HG03025 (cell line): ENCODE results near the gene ARHGEF39.

Experiments
- ATAC-seq: cut with Tn5 transposase; IDR thresholded peaks from one replicate; pipeline ENCODE4 v1.9.1; 2021; ENCODE audit warnings: mild to moderate bottlenecking, moderate library complexity; ENCODE audit not compliant: unreplicated experiment, low FRiP score

The ARHGEF39 gene

DNA sequence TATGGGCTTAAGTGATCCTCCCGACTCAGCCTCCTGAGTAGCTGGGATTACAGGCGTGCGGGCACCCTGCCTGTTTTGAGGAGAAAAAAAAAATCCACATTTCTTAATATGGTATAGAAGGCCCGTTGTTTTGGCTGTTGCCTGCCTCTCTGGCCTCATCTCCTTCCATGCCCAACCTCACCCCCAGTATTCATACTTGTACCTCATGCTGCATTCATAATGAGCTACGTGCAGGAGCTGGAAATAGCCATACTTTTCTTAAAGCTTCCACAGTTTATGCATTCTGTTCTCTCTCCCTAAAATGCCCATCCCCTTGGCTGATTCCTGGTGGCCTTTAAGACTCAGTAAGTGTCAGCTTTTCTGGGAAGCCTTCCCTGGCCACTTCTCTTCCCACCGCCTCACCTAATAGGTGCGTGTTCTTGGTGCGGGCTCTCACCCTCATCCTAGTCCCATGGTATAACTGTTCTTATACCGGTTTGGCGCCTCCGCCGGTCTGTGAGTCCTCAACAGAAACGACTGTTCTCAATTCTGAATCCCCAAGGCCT, 26.8 kb upstream of the ARHGEF39 start:
- ATAC-seq: no peak

DNA sequence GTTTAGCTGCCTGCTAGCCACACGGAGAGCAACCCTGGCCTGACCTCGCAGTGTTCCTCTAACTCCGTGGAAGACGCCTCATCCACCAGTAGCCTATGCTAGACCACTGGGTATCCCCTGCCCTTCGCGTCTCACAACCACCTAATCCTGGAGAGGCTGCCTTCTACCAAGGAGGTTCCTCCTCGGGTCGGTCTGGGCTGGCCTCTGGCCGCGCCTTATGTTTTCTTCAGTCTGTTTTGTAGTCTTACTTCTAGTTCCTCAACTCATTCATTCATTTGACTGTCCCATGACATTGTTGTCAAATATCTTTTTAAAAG, 26.3 kb upstream of the ARHGEF39 start:
- ATAC-seq: no peak

DNA sequence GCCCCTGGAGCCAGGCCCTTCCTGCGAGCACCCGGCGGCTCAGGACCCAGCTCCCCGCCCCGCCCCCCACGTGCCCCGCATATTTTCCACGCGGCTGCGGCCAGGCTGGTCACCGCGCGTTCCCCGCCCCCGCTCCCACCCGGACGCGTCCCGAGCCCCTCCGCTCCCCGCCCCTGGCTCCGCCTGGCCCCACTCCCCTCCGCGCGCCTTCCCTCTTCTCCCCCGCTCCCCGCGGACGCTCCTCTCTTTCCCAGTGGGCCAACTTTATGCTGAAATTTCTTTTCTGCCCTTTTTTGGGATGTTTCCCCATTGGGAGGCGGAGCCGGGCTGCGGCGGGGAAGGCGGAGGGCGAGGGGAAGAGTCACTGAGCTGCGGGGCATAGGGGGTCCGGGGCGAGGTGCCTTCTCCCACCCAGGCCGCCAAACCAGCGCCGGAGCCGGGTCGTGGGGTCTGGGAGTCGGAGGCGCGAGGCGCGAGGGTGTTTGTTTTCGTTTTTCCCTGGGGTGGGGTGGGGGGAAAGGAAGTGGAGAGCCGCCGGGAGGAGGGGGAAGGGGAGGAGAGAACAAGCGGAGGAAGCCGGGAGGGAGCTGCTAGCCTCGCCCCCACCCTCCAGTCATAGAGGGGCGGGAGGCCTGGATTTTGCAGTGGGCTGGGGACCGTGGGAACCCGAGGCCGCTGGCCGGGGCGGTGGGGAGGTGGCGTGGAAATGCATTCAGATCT, 25.8 kb upstream of the ARHGEF39 start:
- ATAC-seq: no peak

DNA sequence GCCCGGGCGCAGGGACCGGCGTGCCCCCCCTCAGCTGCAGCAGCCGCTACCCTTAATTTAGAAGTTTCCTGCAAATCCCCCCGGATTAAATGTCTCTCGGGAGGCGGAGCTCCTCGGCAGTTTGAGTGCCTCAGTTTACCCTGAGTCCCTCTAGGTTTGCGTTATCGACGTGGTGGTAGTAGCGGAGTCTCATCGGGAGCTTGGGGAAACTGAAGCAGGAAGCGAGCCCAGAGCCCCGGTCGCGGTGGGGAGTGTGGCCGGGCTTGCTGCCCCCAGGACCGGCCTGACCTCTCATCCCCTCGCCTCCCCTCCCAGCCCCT, 25.3 kb upstream of the ARHGEF39 start:
- ATAC-seq: no peak

DNA sequence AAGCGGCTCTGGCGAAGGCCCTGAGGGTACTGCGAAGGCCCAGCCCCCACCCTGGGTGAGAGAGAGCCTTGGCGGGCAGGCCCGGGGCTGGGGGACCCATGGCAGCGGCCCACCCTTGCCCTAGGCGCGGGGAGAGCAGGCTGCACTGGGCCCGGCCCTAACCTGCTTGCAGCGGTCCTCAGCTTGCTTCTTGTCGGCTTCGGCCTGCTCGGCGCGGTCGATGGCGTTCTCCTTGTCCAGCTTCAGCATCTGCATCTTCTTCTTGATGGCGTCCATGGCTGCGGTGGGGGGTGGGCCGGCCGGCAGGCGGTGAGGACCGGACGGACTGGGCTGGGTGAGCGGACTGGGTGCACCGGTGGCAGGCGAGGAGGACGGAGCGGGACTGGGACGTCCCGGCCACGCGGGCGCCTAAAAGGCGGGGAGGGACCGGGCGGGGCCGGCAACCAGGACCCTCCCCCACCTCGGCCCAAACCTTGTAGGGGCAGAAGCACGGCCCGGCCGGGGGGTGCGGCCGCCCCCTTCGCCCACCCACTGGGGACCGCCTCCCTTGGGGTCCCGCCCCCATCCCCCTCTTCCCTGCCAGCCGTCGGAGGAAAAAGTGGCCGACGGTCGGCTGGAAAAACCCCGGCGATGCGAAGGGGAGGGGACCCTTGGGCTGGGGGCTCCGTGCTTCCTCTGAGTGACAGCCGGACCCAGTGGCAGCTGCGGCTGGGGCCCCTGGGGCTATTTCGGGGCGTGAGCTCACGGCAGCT, 24.7 kb upstream of the ARHGEF39 start, which contains the start of gene TPM2:
TPM2 (minus strand) TSS at position 384 of the 752 bp plus-strand sequence; CDS start at position 276, 108 bp downstream.
- no peak for ATAC-seq

DNA sequence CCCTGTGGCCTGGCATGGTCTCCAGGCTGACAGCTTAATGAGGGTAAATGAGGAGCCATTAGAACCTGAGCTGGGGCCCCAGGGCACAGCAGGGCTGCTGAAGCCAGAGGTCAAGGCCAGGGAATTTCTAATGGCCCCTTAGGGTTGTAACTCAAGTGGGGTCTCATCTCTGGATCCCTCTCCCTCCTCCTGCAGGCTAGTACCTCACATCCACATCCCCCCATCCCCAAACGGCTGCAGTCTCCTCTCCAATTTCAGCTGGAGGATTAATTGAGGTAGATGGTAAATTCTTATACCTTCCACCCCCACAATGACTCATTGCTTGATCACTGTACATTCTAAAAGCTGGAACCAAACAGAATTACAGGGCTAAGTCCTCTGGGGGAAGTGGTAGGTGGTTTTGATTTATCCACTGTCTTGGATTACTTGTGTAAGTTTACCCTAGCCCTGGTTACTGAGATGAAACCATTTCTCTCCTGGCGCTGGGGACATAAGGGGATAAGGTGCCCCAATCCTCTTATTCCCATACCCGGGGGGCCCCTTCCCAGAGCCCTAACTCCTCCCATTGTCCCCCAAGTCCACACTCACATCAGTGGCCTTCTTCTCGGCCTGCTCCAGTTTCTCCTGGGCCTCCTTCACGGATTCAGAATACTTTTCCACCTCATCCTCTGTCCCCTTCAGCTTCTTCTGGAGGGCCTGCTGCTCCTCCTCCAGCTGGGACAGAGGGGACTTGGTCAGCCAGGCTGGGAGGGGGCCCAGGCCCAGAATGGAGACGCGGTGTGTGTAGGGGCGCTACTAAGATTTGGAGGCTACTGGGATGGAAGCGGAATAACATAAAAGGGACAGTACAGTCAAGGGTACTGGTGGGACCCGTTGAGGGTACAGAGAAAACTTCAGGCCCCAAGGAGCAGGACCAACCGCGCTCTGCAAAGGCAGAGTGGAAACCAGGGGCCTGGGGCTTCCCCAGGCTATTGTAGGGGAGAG, 23.9 kb upstream of the ARHGEF39 start:
- ATAC-seq: no peak

DNA sequence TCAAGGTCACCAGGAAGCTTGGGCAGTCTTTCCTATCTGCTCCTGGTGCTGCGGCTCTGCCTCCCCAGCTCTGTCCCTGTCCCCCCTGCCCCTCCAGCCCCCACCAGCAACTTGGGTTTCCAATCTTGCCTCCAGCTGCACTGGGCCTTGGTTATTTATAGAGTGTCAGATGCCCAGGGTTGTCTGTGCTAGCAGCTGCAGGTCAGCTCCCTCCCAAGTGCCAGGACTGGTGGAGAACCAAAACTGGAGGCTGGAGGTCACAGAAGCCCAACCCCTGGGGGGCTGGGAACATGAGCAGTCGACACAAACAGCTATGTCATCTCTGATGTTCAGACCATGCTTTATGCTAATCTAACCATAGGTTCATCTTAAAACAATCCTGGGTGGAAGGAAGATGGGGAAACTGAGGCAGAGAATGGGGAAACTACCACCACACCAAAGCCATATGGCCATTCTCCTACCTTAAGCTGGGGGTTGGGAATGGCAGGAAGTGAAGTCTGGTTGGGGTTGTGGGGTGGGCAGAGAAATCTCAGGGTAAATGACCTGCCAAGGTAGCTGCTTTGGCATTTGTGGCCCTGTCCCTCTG, 23.1 kb upstream of the ARHGEF39 start:
- no peak for ATAC-seq

DNA sequence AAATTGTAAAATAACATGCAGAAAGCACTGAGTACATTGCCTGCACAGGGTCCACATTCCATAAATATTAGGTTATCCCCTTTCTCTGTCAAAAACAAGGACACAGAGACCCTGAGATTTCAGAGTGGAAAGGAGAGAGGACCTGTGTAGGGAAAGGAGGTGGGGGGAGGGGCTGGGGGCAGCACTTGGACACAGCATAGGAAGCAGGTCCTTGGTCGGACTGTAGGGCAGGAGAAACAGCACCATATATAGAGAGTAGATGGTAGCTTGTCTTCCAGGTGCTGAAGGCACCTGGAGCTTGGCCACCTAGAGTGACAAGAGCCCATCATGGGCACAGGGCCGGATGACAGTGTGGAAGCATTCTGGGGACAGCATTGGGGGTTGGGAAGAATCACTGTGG, 22.3 kb upstream of the ARHGEF39 start:
- no peak for ATAC-seq

DNA sequence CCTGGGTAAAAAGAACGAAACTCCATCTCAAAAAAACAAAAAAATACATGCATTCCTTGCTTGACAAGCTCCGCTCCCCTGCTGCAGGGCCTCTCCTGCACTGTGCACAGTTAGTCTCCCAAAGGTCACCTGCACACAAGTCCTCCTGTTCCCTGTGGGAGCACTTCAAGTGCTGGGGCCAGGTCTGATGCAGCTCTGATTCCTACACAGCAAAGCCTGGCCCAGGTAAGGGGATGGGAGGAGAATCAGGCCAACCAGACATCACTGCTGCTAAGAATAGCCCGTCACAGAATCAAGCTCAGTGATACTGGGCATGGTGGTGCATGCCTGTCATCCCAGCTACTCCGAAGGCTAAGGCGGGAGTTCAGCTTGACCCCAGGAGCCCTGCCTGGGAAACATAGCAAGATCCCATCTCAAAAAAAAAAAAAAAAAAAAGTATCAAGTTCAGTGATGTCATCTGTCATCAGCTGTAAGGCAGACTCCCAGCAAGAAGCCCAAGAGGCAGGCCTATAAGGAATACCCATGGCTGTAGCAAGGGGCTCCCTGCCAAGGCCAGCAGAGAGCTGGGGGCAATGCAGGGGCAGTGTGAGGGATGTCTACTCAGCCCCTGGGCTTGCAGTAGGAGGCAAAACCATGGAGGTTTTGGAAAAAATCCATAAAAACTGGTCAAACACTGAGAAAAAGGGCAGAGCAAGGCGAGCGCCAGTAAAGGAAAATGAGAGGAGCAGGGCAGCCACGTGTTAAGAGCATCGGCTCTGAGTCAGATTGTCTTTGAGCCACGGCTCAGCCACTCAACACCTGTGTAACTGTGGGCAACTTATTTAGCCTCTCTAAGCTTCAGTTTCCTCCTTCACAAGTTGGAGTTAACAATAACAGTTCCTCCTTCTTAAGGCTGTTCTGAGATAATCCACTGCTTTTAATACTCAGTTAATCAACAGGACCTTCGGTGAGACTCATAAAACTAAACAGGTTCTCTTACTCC, 21.5 kb upstream of the ARHGEF39 start:
- ATAC-seq: no peak

DNA sequence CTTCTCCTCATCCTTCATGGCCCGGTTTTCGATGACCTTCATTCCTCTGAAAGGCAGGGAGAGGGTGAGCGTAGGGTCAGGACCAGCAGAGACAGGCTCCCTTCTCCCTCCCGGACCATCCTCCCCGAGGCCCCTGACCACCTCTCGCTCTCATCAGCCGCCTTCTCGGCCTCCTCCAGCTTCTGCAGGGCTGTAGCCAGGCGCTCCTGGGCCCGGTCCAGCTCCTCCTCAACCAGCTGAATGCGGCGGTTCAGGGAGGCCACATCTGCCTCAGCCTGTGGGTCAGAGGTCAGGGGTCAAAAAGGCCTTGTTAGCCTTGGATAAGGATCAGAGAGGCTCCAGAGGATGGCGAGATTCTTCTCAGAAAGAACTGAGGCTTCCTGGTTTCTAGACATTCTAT, 20.5 kb upstream of the ARHGEF39 start:
- ATAC-seq: no peak

DNA sequence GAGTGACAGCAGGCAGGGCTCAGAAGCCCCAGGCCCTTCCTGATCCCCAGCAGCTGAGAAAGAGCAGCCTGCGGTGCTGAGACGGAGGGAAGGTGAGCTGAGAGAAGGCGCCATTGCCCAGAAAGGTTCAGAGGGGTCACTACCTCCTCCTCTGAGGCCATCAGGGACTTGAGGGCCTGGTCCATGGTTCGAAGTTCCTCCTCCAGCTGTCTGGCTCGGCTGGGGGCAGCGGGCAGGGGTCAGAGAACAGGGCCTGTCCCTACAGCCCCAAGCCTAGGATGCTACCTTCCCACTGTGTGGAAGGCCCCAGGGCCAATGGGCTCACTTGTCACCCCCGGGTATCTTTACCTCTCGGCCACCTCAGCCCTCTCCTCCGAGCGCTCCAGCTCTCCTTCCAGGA, 19.9 kb upstream of the ARHGEF39 start:
- no peak for ATAC-seq

DNA sequence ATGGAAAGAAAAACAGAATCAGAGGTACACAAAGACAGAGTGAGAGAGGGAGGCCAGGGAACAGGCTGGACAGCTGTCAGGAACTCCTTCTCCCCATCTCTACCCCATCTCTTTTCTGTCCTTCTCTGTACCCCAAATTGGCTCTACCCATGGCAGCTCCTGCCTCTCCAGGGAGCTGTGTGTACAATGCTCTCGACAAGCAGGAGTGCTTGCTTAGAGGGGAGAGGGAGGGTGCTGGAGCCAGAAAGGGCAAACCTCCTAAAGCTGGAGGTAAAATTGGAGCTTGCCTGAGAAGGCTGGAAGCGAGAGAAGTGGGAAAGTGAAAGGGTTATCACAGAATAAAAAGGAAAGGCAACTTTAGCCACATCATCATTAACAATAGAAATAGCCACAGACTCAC, 18.3 kb upstream of the ARHGEF39 start:
- ATAC-seq: no peak

DNA sequence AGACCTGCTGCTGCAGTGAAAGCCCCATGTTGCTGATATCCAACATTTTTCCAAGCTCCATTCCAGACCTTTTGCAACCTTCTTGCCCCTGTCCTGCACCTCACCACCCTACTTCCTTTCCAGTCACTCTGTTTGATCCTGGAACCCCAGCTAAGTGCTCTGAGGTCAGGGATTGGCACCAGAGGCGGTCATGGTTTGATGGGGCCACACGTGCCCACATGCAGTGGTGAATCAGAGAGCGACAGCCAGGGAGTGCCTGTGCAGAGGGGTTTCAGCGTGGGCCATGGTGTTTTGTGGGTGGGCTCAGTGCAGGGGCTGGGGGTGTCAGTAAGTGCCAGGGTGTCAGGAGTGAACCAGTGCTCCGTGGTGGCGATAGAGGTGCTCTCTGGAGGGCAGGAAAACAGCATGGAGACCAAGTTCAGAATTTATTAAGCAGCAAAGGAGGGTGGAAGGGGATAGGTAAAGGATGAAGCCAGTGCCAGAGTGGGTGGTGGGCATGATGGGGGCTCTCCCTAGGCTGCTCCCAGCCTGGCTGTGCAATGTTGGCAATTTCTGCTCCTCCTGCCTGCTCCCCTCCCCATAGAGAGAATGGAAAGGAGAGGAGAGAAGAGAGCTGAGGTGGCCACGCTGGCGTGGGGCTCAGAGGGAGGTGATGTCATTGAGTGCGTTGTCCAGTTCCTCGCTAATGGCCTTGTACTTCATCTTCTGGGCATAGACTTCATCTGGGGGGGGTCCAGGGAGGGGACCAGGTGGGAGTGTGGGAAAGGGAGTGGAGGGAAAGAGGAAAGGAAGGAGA, 17.7 kb upstream of the ARHGEF39 start:
- no peak for ATAC-seq

DNA sequence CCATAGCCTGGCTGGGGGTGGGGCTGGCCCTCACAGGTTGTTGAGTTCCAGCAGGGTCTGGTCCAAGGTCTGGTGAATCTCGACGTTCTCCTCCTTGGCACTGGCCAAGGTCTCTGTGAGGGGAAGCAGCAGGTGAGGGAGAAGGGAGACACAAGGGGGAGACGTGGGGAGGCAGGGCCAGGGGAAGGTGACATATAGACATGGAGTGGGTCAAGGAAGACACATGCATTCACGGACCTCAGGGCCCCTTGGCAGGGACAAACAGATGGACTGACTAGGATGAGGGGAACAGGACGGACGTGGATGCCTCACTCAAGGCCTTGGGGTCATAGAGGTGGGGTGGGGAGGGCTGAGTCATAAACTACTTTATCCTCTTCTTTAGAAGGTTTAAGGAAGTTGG, 17.1 kb upstream of the ARHGEF39 start:
- no peak for ATAC-seq

DNA sequence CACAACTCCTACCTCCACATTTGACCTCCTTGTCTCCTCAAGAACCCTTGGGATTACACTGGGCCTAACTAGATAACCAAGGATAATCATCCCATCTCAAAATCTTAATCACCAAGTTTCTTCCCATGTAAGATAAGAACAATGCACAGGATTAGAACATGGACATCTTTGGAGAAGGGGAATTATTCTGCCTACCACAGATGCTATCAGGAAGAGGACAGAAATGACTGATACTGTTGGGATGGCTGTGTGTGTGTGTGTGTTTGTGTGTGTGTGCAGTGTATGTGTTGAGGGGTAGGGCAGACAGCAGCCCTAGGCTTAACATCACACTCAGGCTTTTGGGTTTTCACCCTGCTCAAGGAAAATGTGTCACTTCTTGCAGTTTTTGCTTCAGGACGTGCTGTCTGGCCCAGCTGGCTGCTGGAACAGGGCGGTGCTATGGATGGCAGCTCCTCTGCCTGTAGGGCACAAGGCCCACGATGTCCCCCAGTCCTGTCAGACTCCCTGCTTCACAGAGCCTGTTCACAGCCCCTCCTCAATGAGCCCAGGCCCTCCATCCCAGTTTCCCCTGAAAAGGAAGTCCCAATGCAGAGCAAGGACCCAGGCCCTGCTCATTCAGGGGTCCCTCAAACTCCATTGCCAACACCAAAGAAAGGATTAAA, 16.5 kb upstream of the ARHGEF39 start:
- ATAC-seq: no peak

DNA sequence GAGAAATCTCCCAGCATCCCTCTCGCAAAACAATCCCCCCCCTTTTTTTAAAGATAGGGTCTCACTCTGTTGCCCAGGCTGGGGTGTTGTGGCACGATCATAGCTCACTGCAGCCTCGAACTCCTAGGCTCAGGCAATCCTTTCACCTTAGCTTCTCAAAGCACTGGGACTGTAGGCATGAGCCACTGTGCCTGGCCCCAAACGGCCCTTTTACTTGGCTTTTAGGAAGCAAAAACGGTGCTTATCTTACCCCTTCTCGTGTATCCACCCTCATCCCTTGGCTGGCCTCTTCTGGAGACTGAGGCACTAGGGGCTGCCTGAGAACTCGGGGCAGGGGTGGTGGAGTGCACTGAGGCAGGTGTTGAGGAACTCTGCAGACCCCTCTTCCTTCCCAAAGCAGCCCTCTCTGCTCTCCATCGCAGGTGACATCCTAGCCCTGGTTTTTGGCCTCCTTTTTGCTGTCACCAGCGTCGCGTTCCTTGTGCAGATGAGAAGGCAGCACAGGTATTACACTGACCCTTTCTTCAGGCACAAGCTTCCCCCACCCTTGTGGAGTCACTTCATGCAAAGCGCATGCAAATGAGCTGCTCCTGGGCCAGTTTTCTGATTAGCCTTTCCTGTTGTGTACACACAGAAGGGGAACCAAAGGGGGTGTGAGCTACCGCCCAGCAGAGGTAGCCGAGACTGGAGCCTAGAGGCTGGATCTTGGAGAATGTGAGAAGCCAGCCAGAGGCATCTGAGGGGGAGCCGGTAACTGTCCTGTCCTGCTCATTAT, 15.5 kb upstream of the ARHGEF39 start:
- ATAC-seq: no peak

DNA sequence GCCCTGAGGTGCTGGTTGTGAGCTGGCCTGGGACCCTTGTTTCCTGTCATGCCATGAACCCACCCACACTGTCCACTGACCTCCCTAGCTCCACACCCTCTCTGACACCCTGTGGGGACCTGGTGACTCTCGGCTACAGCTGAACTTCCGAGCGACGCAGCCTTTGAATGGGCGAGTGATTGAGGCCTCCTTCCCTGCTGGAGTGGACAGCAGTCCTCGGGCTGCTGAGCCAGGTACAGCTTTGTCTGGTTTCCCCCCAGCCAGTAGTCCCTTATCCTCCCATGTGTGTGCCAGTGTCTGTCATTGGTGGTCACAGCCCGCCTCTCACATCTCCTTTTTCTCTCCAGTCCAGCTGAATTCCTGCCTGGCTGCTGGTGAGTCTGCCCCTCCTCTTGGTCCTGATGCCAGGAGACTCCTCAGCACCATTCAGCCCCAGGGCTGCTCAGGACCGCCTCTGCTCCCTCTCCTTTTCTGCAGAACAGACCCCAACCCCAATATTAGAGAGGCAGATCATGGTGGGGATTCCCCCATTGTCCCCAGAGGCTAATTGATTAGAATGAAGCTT, 14.9 kb upstream of the ARHGEF39 start:
- ATAC-seq: no peak
